GM21723 (cell line): ENCODE results near the gene KRTAP5-11.
"Not testable (repeated sequence)": the region's sequence is repeated elsewhere in the genome, so short reads cannot be mapped to it uniquely, and the experiment has no call there.

Experiments
- ATAC-seq: cut with Tn5 transposase; IDR thresholded peaks from one replicate; pipeline ENCODE4 v1.9.1; 2021; ENCODE audit warnings: mild to moderate bottlenecking, moderate library complexity; ENCODE audit not compliant: unreplicated experiment

Gene KRTAP5-11

GRCh38 chr11:71582969-71583368, 294 bp upstream of the KRTAP5-11 start:
- ATAC-seq: not testable (repeated sequence)

- ATAC-seq: no peak
Measured at GRCh38 chr11:71581826-71582225, 849 bp downstream of the KRTAP5-11 start.

DNA sequence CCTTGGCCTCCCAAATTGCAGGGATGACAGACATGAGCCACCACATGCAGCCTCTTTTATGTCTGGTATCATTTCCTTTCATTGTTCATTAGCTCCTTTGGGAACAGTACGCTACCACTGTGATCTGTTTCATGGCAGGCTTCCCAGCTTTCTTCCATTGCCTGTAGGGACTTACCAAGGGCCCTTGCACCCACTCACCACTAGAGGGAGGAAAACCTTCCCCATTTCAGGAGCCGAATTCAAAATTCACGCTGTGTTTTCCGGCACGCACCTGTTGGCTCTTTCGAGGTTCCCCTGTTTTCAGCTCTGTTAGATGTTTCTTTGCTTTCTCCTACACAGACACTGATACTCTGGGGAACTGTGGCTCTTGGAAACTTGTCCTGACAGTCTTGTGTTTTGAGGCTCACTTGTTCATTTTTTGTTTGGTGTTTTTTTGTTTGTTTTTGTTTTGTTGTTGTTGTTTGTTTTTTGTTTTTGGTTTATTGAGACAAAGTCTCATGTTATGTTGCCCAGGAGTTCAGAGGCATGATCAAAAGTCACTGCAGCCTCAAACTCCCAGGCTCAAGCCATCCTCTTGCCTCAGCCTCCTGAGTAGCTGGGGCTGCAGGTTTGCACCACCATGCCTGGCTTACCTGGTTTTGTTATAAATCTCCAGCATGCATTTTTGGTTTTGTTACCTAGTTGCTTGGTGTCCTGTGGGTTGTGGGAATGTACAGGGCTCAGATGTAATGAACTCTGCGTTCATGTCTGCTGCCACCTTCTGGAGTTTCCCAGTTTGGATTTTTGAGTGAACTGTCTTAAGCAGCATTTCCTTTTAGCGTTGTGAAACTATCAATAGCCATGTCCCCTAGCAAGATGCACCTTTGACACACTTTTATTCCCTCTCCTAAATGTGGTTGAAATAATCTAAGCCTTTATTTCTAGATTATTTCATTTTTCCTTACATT, 2.3 kb downstream of the KRTAP5-11 start:
- no peak for ATAC-seq

DNA sequence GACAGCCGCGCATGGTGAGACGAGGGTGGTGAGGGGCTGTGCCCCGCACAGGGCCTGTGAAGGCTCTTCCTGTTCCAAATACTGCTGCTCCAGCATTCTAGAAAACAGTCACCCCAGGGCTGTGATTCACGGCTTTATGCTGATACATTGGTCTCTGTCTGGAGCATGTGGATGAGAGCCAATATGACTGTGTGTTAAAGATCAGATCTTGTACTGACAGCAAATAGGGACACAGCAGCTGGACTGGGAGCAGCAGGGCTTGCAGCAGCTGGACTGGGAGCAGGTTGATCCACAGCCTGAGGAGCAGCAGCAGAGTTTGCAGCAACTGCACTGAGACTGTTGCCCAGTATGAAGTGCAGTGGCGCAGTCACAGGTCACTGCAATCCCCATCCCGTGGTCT, 3.2 kb downstream of the KRTAP5-11 start:
- not testable (repeated sequence) for ATAC-seq

- ATAC-seq: no peak
Measured at GRCh38 chr11:71577469-71578004, 5.1 kb downstream of the KRTAP5-11 start.

DNA sequence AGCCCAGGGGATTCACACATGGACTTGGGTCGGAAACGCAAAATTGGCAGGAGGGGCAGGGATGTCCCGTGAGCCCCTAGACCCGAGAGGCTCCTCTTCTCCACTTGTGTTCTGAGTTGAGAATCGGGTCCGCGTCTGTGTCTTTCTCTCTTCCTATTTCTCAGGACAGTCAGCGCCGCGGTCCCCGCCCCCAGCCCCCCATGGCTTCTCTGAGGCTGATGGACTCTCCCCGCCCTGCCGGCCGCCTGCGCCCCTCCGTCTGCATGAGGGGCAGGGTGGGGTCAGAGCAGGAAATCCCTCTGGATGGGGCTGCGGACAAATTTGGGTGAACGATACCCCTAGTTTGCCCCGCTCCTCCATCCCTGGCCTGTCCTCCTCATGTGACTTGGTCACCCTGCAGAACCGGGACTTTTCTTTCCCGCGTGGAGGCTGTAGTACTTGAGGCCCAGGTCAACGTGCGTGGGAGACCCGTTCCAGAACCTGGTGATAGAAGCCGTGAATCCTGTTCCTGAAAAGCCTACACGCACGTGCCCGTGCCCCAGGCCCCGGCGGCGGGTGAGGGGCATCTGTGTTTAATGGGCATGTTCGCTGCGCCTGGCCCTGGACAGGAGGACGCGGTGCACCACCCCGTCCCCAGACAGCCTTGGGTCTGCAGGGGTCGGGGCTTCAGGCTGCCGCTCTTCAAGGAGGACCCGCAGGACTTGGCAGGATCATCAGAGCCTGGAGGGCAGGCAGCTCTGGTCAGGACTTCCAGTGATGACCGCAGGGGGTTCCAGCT, 5.8 kb downstream of the KRTAP5-11 start:
- not testable (repeated sequence) for ATAC-seq

DNA sequence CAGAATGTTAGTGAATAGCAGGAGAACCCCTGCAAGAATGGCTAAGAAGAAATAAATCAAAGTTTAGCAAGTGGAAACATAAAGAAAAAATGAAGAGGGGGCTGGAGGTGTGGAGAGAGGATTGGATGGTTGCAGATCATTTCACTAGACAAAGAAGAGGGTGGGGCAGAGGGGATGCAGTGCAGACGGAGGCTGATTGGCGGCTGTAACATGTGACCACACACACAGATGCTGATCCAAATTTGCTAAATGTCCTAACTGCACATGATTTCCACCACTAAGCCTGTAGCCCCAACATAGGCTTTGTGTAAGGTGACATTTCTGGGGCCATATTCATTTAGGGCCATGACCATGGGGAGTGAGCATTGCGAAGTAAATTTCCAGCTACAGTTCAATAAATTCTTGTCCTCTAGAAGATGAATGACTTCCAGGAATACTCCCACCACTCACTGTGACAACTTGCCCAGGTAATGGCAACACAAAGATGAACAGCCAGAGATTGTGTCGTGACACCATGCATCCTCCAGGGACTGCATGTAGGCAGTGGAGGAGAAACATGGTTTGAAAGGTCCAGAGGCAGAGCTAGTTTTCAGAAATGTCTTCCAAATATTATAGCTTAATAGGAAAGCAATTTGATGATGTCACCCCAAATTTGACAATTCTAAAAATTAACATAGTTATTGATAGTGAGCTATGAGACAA, 6.8 kb downstream of the KRTAP5-11 start:
- ATAC-seq: no peak

GRCh38 chr11:71574418-71574817, 8.3 kb downstream of the KRTAP5-11 start:
- ATAC-seq: no peak

DNA sequence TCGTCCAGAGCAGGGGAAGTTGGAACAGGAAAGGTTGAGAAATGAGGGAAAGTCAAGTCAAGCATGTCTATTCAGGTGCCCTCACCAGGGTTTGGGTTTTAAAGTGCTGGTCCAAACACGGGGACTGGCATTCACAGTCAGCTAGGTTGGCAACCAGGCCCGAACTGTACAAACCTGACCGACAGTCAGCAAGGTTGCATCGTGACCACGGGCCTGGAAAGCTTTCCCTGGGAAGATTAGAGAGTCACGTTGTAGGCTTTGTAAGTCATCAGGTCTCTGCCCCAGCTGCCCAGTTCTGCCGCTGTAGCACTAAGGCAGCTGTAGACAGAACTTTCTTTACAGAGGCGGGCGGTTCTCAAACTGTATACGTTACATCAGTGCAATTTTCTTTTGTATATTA, 9.9 kb downstream of the KRTAP5-11 start:
- ATAC-seq: no peak

DNA sequence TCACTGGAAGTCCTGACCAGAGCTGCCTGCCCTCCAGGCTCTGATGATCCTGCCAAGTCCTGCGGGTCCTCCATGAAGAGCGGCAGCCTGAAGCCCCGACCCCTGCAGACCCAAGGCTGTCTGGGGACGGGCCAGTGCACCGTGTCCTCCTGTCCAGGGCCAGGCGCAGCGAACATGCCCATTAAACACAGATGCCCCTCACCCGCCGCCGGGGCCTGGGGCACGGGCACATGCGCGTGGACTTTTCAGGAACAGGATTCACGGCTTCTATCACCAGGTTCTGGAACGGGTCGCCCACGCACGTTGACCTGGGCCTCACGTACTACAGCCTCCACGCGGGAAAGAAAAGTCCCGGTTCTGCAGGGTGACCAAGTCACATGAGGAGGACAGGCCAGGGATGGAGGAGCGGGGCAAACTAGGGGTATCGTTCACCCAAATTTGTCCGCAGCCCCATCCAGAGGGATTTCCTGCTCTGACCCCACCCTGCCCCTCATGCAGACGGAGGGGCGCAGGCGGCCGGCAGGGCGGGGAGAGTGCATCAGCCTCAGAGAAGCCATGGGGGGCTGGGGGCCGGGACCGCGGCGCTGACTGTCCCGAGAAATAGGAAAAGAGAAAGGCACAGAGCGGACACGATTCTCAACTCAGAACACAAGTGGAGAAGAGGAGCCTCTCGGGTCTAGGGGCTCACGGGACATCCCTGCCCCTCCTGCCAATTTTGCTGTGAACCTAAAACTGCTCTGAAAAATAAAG, 11.4 kb downstream of the KRTAP5-11 start:
- not testable (repeated sequence) for ATAC-seq

GRCh38 chr11:71568704-71569349, 13.8 kb downstream of the KRTAP5-11 start:
- no peak for ATAC-seq

GRCh38 chr11:71567633-71568032, 15.0 kb downstream of the KRTAP5-11 start:
- not testable (repeated sequence) for ATAC-seq

- ATAC-seq: not testable (repeated sequence)
Measured at GRCh38 chr11:71566626-71567599, 15.8 kb downstream of the KRTAP5-11 start.

DNA sequence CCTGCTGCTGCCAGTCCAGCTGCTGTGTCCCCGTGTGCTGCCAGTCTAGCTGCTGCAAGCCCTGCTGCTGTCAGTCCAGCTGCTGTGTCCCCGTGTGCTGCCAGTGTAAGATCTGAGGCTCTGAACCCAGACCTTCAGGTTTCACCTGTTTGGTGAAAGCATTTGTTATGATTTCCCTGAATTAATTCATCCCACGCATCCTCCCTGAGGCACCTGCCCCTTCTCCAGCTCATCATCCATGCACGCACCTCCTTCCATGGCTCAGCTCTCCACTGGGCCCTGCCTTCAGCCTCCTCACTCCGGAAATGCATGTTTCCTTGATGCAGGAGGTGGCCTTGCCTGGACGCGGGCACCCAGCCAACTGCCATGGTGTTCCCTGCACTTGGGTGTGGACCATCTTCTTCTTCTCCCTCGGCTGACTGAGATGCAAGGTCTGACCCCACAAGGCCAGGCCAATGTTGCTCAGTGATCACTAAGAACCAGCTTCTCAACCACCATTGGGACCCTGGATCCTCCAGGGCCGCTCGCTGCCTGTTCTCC, 16.5 kb downstream of the KRTAP5-11 start:
- ATAC-seq: no peak

GRCh38 chr11:71565263-71565662, 17.4 kb downstream of the KRTAP5-11 start, which contains the start of gene KRTAP5-10:
TSS of gene KRTAP5-10 (plus strand) at chr11:71565563. CDS start at chr11:71565588, 25 bp downstream.
- no peak for ATAC-seq

GRCh38 chr11:71564430-71564829, 18.2 kb downstream of the KRTAP5-11 start:
- ATAC-seq: no peak

DNA sequence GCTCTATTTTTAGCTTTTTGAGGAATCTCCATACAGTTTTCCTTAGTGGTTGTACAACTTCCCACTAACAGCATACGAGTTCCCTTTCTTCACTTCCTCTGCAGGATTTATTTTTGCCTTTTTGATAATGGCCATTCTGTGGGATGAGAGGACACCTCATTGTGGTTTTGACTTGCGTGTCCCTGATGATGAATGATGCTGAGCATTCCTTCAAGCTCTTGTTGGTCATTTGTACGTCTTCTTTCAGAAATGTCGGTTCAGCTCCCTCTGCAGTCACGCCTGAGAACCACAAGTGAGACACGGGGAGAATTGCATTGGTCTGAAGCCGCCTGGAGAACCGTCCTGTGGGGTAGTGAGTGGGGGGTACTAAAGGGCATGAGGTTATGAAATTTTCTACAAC, 19.3 kb downstream of the KRTAP5-11 start:
- ATAC-seq: no peak

GRCh38 chr11:71562120-71562519, 20.6 kb downstream of the KRTAP5-11 start:
- ATAC-seq: no peak
